ENCODE measurements around the gene GAGE12H.
"Not testable (repeated sequence)": the region's sequence is repeated elsewhere in the genome, so short reads cannot be mapped to it uniquely, and the experiment has no call there.

GAGE12H gene, protein sequence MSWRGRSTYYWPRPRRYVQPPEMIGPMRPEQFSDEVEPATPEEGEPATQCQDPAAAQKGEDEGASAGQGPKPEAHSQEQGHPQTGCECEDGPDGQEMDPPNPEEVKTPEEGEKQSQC

DNA sequence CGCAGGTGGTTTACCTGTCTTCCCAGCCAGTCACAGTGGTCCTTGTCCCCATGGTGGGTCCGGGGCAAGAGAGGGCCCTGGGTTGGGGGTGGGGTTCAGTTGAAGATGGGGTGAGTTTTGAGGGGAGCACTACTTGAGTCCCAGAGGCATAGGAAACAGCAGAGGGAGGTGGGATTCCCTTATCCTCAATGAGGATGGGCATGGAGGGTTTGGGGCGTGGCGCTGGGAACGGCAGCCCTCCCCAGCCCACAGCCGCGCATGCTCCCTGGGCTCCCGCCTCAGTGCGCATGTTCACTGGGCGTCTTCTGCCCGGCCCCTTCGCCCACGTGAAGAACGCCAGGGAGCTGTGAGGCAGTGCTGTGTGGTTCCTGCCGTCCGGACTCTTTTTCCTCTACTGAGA lies at the start of gene GAGE12H:
Gene GAGE12H (plus strand): TSS at position 301 of the 400 bp plus-strand sequence. CDS start 1,155 bp downstream, outside the sequence.
- DNase-seq: not testable (repeated sequence)

DNA sequence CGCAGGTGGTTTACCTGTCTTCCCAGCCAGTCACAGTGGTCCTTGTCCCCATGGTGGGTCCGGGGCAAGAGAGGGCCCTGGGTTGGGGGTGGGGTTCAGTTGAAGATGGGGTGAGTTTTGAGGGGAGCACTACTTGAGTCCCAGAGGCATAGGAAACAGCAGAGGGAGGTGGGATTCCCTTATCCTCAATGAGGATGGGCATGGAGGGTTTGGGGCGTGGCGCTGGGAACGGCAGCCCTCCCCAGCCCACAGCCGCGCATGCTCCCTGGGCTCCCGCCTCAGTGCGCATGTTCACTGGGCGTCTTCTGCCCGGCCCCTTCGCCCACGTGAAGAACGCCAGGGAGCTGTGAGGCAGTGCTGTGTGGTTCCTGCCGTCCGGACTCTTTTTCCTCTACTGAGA lies 47.9 kb upstream of the GAGE12H start, which contains the start of gene GAGE12C:
Gene GAGE12C (plus strand): TSS at position 301 of the 400 bp plus-strand sequence. CDS start 1,155 bp downstream, outside the sequence.
- not testable (repeated sequence) for DNase-seq

DNA sequence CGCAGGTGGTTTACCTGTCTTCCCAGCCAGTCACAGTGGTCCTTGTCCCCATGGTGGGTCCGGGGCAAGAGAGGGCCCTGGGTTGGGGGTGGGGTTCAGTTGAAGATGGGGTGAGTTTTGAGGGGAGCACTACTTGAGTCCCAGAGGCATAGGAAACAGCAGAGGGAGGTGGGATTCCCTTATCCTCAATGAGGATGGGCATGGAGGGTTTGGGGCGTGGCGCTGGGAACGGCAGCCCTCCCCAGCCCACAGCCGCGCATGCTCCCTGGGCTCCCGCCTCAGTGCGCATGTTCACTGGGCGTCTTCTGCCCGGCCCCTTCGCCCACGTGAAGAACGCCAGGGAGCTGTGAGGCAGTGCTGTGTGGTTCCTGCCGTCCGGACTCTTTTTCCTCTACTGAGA lies 38.3 kb upstream of the GAGE12H start, which contains the start of gene GAGE12D:
Gene GAGE12D (plus strand): TSS at position 301 of the 400 bp plus-strand sequence. CDS start 1,155 bp downstream, outside the sequence.
- DNase-seq: not testable (repeated sequence)

DNA sequence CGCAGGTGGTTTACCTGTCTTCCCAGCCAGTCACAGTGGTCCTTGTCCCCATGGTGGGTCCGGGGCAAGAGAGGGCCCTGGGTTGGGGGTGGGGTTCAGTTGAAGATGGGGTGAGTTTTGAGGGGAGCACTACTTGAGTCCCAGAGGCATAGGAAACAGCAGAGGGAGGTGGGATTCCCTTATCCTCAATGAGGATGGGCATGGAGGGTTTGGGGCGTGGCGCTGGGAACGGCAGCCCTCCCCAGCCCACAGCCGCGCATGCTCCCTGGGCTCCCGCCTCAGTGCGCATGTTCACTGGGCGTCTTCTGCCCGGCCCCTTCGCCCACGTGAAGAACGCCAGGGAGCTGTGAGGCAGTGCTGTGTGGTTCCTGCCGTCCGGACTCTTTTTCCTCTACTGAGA lies 28.8 kb upstream of the GAGE12H start, which contains the start of gene GAGE12E:
Gene GAGE12E (plus strand): TSS at position 301 of the 400 bp plus-strand sequence. CDS start 1,155 bp downstream, outside the sequence.
- DNase-seq: not testable (repeated sequence)

DNA sequence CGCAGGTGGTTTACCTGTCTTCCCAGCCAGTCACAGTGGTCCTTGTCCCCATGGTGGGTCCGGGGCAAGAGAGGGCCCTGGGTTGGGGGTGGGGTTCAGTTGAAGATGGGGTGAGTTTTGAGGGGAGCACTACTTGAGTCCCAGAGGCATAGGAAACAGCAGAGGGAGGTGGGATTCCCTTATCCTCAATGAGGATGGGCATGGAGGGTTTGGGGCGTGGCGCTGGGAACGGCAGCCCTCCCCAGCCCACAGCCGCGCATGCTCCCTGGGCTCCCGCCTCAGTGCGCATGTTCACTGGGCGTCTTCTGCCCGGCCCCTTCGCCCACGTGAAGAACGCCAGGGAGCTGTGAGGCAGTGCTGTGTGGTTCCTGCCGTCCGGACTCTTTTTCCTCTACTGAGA lies 19.2 kb upstream of the GAGE12H start, which contains the start of gene GAGE12F:
Gene GAGE12F (plus strand): TSS at position 301 of the 400 bp plus-strand sequence. CDS start 1,155 bp downstream, outside the sequence.
- DNase-seq: not testable (repeated sequence)

DNA sequence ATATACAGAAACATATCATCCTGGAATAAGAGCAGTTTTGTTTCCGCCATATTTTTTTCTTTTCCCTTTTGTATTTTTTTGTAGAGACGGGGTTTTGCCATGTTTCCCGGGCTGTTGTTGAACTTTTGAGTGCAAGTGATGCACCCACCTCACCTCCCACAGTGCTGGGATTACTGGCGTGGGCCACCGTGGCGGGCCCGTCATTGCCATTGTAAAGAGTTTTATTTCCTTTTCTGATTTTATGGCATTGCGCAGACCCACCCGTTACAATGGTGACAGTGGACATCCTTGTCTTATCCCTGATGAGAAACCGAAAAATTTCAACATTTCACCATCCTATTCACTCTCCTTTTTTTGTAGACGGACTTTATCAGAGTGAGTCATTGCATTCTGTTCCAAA lies 11.0 kb upstream of the GAGE12H start:
- DNase-seq: not testable (repeated sequence)

DNA sequence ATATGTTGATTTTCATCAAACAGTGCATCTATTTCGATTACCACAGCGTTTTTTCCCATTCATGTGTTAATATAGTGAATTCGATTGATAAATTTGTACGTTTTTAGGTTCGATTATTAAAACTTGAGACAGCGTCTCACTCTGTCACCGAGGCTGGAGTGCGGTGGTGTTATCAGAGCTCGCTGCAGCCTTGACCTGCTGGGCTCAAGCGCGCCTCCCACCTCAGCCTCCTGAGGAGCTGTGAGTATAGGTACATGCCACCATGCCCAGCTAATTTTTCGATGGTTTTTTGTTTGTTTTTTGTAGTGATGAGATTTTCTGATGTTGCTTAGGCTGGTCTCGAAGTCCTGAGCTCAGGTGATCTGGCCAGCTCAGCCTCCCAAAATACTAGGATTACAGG lies 10.6 kb upstream of the GAGE12H start:
- DNase-seq: not testable (repeated sequence)

DNA sequence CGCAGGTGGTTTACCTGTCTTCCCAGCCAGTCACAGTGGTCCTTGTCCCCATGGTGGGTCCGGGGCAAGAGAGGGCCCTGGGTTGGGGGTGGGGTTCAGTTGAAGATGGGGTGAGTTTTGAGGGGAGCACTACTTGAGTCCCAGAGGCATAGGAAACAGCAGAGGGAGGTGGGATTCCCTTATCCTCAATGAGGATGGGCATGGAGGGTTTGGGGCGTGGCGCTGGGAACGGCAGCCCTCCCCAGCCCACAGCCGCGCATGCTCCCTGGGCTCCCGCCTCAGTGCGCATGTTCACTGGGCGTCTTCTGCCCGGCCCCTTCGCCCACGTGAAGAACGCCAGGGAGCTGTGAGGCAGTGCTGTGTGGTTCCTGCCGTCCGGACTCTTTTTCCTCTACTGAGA lies 9.6 kb upstream of the GAGE12H start, which contains the start of gene GAGE12G:
Gene GAGE12G (plus strand): TSS at position 301 of the 400 bp plus-strand sequence. CDS start 1,155 bp downstream, outside the sequence.
- not testable (repeated sequence) for DNase-seq

DNA sequence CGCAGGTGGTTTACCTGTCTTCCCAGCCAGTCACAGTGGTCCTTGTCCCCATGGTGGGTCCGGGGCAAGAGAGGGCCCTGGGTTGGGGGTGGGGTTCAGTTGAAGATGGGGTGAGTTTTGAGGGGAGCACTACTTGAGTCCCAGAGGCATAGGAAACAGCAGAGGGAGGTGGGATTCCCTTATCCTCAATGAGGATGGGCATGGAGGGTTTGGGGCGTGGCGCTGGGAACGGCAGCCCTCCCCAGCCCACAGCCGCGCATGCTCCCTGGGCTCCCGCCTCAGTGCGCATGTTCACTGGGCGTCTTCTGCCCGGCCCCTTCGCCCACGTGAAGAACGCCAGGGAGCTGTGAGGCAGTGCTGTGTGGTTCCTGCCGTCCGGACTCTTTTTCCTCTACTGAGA lies 9.4 kb downstream of the GAGE12H start, which contains the start of gene GAGE2A:
Gene GAGE2A (plus strand): TSS at position 301 of the 400 bp plus-strand sequence. CDS start 1,155 bp downstream, outside the sequence.
- DNase-seq: not testable (repeated sequence)

DNA sequence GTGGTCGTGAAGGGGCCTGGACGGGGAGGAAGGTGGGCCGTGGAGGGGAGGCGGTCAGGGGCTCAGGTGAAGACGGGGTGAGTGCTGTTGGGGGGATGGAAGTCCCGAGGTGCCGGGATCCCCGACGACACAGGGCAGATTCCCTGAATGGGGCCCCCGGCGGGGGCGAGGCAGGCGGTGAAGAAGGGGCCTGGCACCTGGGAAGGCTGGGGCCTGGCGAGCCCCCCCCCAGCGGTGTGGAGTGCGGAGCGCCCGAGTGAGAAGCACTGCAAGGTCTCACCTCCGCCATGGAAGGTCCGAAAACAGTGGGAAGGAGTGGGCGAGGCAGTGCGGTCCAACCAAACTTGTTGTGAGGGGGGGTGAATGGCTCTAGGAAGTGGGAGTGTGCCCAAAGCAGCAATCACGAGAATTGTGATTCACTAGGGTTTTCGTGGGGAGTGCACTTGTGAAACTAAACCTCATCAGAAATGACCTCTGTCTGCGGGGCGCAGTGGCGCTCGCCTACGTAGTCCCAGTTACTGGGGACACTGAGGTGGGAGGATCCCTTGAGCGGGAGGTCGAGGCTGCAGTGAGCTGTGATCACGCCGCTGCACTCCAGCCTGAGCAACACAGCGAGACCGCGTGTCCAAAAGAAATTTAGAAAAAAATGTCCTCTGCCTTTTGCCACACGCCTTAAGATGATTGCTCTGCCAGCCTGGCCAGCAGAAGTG lies 10.2 kb downstream of the GAGE12H start:
- DNase-seq: not testable (repeated sequence)

DNA sequence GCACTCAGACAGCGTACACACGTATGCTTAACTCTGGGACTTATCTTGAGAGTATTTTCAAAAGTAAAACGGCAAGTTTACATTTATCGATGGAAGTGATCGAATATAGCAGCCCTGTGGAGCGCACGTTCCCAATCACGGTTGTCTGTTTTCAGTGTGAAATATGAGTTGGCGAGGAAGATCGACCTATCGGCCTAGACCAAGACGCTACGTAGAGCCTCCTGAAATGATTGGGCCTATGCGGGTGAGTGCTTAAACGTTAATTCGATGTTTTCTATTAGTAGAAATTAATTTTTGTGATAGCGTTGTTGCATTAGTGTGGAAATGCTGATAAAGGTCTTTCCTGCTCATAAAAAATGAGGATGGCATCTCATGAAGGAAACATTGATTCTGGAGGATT lies 10.7 kb downstream of the GAGE12H start:
- DNase-seq: not testable (repeated sequence)

DNA sequence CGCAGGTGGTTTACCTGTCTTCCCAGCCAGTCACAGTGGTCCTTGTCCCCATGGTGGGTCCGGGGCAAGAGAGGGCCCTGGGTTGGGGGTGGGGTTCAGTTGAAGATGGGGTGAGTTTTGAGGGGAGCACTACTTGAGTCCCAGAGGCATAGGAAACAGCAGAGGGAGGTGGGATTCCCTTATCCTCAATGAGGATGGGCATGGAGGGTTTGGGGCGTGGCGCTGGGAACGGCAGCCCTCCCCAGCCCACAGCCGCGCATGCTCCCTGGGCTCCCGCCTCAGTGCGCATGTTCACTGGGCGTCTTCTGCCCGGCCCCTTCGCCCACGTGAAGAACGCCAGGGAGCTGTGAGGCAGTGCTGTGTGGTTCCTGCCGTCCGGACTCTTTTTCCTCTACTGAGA lies 19.0 kb downstream of the GAGE12H start, which contains the start of gene GAGE1:
Gene GAGE1 (plus strand): TSS at position 301 of the 400 bp plus-strand sequence. CDS start 1,155 bp downstream, outside the sequence.
- DNase-seq: not testable (repeated sequence)

DNA sequence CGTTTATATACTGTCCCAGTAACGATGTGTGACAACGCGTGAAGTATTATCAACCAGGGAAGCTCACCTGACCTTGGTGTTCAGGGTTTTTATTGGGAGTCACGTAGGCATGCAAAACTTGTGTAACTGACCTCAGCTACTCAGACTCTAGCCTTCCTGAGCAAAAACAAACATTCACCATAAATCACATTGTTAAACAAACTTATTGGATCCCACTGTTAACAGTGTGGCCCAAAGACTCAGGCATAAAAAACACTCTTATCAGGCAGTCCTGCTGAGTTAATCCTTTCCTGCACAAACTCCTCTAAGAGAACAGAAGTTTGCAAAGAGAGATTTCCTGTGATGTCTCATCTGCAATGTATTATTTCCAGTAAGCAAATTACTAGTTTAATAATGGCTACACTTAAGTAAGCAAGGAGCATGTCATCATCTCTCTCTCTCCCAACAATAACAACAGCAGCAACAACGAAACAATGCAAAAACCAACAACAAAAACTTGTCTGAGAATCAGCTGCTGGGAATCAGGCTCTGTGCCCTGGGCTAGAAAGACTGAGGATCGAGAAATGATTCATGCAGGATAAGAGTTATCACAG lies 31.1 kb downstream of the GAGE12H start:
- DNase-seq: peak; percentile 0

DNA sequence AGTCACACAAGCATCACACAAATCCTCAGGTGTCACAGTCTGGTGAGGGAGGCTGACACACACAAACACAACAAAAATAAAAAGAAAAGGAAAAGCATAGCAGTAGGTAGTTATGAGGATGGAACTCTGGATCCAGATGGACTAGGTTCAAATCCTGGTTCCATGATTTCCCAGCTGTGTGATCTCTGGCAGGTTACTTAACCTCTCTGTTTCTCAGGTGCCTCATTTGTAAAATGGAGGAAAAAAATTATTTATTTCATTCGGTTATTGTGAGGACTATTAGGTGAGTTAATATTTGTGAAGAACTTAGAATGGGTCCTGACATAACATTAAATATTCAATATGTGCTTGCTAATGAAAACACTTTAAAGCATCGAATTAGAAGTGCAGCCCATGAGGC lies 38.8 kb downstream of the GAGE12H start:
- no peak for DNase-seq

DNA sequence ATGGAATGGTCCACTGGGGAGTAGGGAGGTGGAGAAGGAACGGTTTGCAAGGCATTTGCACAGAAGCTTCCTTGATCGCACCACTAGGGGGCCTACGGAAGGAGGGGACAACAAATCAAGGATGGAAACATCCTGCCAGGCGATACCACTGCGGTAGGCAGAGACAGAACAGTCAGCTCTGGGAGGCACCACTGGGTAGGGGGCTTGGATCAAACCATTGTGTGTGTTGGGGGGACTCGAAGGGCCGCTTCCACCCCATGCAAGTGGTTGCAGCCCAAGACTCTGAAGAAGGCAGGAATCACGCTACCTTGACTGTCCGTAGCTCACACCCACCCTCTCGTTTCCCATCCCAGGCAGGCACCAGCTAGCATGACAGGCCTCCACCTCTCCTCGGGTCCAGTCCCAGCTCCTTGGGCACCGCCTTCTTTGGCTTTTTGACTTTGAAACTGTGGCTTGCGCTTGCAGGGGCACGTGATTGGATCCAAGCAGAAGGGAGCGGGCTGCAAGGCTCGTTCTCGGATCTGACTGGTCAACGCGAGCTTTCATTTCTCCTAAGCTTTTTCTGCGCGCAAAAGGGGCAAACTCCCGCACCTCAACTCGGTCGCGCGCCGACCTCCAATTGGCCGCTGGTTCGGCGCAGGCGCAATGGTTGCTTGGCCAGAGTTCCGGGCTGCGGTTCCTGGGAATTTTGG lies 47.5 kb downstream of the GAGE12H start:
- DNase-seq: peak; percentile 53

Measured in hematopoietic multipotent progenitor cell treated with erythropoietin and hydrocortisone succinate and interleukin-3 and kit ligand, for 4 days (in vitro differentiated cells).